GM12878 (cell line): Measurements from ENCODE around the gene TNIP3. TPM values are rescaled to one million over a fixed set of nuclear protein-coding genes. Genes with fewer than 3 reads are reported as not detected.

ENCODE experiments used
- ASH2L ChIP-seq: fragments of 300-600, 200-600 bp; sonication (generic); IDR thresholded peaks from 2 replicates; pipeline ENCODE4 v1.6.1; 2017; ENCODE audit warnings: low read depth, mild to moderate bottlenecking, borderline replicate concordance
- CBX3 ChIP-seq: fragments of 200-600 bp; sonication (generic); IDR thresholded peaks from 2 replicates; pipeline ENCODE4 v1.6.1; 2016; ENCODE audit warnings: low read depth, borderline replicate concordance
- FOXK2 ChIP-seq: fragments of 450-650 bp; IDR thresholded peaks from 2 replicates; pipeline ENCODE4 v1.6.1; 2017; ENCODE audit warnings: mild to moderate bottlenecking, moderate library complexity
- HDAC6 ChIP-seq: fragments of 200-600 bp; sonication (generic); IDR thresholded peaks from one replicate; pipeline ENCODE4 v1.8.0; 2017; ENCODE audit warnings: antibody characterized with exemption; ENCODE audit not compliant: unreplicated experiment
- KDM1A ChIP-seq: fragments of 200-600 bp; sonication (generic); IDR thresholded peaks from 2 replicates; pipeline ENCODE4 v1.6.1; 2016; ENCODE audit warnings: borderline replicate concordance
- NBN ChIP-seq: fragments of 450-650 bp; IDR thresholded peaks from 2 replicates; pipeline ENCODE4 v1.6.1; 2016
- PAX5 ChIP-seq: IDR thresholded peaks from 2 replicates; pipeline ENCODE4 v1.6.1; 2011; ENCODE audit warnings: low read depth, low read length, borderline replicate concordance
- PML ChIP-seq: IDR thresholded peaks from 2 replicates; pipeline ENCODE4 v1.6.1; 2012; ENCODE audit warnings: low read length, inconsistent platforms
- SKIL ChIP-seq: fragments of 450-650 bp; IDR thresholded peaks from 2 replicates; pipeline ENCODE4 v1.6.1; 2017; ENCODE audit warnings: mild to moderate bottlenecking, low read depth, inconsistent platforms; ENCODE audit not compliant: poor library complexity, severe bottlenecking
- SMAD5 ChIP-seq: IDR thresholded peaks from 2 replicates; pipeline ENCODE4 v1.6.1; 2016; ENCODE audit warnings: antibody characterized with exemption, low read depth
- SP1 ChIP-seq: IDR thresholded peaks from one replicate; pipeline ENCODE4 v1.6.1; 2011; ENCODE audit warnings: low read depth, low read length
- SPI1 ChIP-seq: IDR thresholded peaks from 2 replicates; pipeline ENCODE4 v1.6.1; 2011; ENCODE audit warnings: low read depth, mild to moderate bottlenecking, low read length, moderate library complexity, borderline replicate concordance; ENCODE audit not compliant: insufficient read depth
- SREBF2 ChIP-seq: IDR thresholded peaks from 2 replicates; pipeline ENCODE4 v1.6.1; 2012; ENCODE audit warnings: mild to moderate bottlenecking, low read length
- SUPT20H ChIP-seq: IDR thresholded peaks from 2 replicates; pipeline ENCODE4 v1.6.1; 2011; ENCODE audit warnings: low read depth, mild to moderate bottlenecking, low read length, moderate library complexity, borderline replicate concordance; ENCODE audit not compliant: control insufficient read depth
- TBL1XR1 ChIP-seq: IDR thresholded peaks from 2 replicates; pipeline ENCODE4 v1.6.1; 2012; ENCODE audit warnings: low read depth, low read length, improper control_type of control experiment
- WRNIP1 ChIP-seq: IDR thresholded peaks from 2 replicates; pipeline ENCODE4 v1.6.1; 2011; ENCODE audit warnings: low read depth, low read length, improper control_type of control experiment, borderline replicate concordance
- YBX1 ChIP-seq: fragments of 450-650 bp; IDR thresholded peaks from 2 replicates; pipeline ENCODE4 v1.6.1; 2016; ENCODE audit warnings: antibody characterized with exemption
- ZNF24 ChIP-seq: fragments of 450-650 bp; IDR thresholded peaks from 2 replicates; pipeline ENCODE4 v1.6.1; 2017; ENCODE audit warnings: antibody characterized with exemption, mild to moderate bottlenecking
- ZNF384 ChIP-seq: IDR thresholded peaks from 2 replicates; pipeline ENCODE4 v1.6.1; 2012; ENCODE audit warnings: low read depth, mild to moderate bottlenecking, low read length, improper control_type of control experiment, borderline replicate concordance
- ZZZ3 ChIP-seq: IDR thresholded peaks from 2 replicates; pipeline ENCODE4 v1.6.1; 2011; ENCODE audit warnings: low read depth; ENCODE audit not compliant: control insufficient read depth, insufficient read length
- polyA plus RNA-seq, 11 experiments: library from polyadenylated mRNA; depleted of rRNA in 4 of 11; unstranded in 6 of 11; stranded (reverse) in 5 of 11; fragments of >200 nt; fragmentation: Nextera tagmentation in 4 of 11; fragmentation: Illumina TruSeq in 1 of 11; extraction: Ambion mirVana in 4 of 11; extraction: Trizol in 1 of 11; gene quantifications; 1 replicate in 1 of 11; 2 replicates in 10 of 11; pipeline versions ENCODE4 v1.2.1 to v1.2.3, GENCODE V29; 2011 to 2016; ENCODE audit warnings: inconsistent platforms in 2 of 11, missing spikeins in 2 of 11, low read depth in 1 of 11
- total RNA-seq, 4 experiments: library from RNA; depleted of rRNA in 3 of 4; stranded (reverse); fragments of >200 nt in 3 of 4; fragmentation: Illumina TruSeq in 1 of 4; extraction: Trizol in 1 of 4; gene quantifications; 2 replicates each; pipeline versions ENCODE4 v1.2.1 to v1.2.3, GENCODE V29; 2013 to 2021
- TF ChIP-seq, protein P1 (sequence below): IDR thresholded peaks from 2 replicates; pipeline ENCODE4 v1.6.1; 2012; ENCODE audit warnings: low read length, inconsistent platforms
- TF ChIP-seq, protein P2 (sequence below): fragments of 450-650 bp; formaldehyde crosslinking; IDR thresholded peaks from 2 replicates; pipeline ENCODE4 v1.4.0; 2022; ENCODE audit warnings: mild to moderate bottlenecking, moderate library complexity
- TF ChIP-seq, protein P3 (sequence below): fragments of 450-650 bp; IDR thresholded peaks from 2 replicates; pipeline ENCODE4 v1.6.1; 2017; ENCODE audit warnings: mild to moderate bottlenecking, moderate library complexity

Gene TNIP3
- total and polyA plus RNA-seq, 10 of the 15 experiments (the other 5 are each of a cell fraction or from before 2014, with no cell fraction given), result 0.21 to 1.4 (median 0.67) TPM

DNA sequence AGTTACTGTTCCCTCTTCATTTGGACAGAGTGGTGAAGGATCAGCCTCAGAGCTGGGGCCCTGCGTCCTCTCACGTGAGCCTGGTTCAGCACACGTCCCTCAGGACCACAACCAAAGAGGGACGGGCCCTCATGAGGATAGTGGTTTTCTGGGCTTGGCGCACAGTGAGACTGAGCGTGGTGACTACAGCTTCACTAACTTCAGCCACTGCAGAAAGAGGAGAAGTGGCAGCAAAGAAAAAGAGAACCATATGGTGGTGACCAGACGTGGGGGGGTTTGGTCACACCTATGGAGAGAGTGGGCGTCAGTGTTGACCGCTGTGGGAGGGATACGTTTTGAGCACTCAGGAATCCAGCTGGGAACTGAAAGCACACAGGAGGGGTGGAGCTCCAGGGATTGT lies 21.8 kb upstream of the TNIP3 start (continued):
- TF ChIP-seq PAX5, result peak; percentile 44; the same call in 1 of the 2 replicates
- TF ChIP-seq, protein P1, sequence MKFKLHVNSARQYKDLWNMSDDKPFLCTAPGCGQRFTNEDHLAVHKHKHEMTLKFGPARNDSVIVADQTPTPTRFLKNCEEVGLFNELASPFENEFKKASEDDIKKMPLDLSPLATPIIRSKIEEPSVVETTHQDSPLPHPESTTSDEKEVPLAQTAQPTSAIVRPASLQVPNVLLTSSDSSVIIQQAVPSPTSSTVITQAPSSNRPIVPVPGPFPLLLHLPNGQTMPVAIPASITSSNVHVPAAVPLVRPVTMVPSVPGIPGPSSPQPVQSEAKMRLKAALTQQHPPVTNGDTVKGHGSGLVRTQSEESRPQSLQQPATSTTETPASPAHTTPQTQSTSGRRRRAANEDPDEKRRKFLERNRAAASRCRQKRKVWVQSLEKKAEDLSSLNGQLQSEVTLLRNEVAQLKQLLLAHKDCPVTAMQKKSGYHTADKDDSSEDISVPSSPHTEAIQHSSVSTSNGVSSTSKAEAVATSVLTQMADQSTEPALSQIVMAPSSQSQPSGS, result no peak
- no peak for TF ChIP-seq SREBF2
- TF ChIP-seq SPI1, result peak; percentile 22; the same call in 1 of the 2 replicates
- TF ChIP-seq ZNF384, result no peak
- TF ChIP-seq, protein P2, sequence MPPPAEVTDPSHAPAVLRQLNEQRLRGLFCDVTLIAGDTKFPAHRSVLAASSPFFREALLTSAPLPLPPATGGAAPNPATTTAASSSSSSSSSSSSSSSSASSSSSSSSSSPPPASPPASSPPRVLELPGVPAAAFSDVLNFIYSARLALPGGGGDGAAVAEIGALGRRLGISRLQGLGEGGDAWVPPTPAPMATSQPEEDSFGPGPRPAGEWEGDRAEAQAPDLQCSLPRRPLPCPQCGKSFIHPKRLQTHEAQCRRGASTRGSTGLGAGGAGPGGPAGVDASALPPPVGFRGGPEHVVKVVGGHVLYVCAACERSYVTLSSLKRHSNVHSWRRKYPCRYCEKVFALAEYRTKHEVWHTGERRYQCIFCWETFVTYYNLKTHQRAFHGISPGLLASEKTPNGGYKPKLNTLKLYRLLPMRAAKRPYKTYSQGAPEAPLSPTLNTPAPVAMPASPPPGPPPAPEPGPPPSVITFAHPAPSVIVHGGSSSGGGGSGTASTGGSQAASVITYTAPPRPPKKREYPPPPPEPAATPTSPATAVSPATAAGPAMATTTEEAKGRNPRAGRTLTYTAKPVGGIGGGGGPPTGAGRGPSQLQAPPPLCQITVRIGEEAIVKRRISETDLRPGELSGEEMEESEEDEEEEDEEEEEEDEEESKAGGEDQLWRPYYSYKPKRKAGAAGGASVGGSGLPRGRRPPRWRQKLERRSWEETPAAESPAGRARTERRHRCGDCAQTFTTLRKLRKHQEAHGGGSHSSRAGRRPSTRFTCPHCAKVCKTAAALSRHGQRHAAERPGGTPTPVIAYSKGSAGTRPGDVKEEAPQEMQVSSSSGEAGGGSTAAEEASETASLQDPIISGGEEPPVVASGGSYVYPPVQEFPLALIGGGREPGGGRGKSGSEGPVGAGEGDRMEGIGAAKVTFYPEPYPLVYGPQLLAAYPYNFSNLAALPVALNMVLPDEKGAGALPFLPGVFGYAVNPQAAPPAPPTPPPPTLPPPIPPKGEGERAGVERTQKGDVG (CRISPR knock-in tag), result no peak
- TF ChIP-seq SP1, result no peak
- no peak for TF ChIP-seq KDM1A
- no peak for TF ChIP-seq YBX1
- TF ChIP-seq TBL1XR1, result no peak
- no peak for TF ChIP-seq CBX3
- no peak for TF ChIP-seq HDAC6
- no peak for TF ChIP-seq ASH2L
- TF ChIP-seq FOXK2, result no peak
- no peak for TF ChIP-seq ZNF24
- no peak for TF ChIP-seq ZZZ3
- no peak for TF ChIP-seq SUPT20H
- TF ChIP-seq WRNIP1, result no peak
- no peak for TF ChIP-seq NBN
- TF ChIP-seq, protein P3, sequence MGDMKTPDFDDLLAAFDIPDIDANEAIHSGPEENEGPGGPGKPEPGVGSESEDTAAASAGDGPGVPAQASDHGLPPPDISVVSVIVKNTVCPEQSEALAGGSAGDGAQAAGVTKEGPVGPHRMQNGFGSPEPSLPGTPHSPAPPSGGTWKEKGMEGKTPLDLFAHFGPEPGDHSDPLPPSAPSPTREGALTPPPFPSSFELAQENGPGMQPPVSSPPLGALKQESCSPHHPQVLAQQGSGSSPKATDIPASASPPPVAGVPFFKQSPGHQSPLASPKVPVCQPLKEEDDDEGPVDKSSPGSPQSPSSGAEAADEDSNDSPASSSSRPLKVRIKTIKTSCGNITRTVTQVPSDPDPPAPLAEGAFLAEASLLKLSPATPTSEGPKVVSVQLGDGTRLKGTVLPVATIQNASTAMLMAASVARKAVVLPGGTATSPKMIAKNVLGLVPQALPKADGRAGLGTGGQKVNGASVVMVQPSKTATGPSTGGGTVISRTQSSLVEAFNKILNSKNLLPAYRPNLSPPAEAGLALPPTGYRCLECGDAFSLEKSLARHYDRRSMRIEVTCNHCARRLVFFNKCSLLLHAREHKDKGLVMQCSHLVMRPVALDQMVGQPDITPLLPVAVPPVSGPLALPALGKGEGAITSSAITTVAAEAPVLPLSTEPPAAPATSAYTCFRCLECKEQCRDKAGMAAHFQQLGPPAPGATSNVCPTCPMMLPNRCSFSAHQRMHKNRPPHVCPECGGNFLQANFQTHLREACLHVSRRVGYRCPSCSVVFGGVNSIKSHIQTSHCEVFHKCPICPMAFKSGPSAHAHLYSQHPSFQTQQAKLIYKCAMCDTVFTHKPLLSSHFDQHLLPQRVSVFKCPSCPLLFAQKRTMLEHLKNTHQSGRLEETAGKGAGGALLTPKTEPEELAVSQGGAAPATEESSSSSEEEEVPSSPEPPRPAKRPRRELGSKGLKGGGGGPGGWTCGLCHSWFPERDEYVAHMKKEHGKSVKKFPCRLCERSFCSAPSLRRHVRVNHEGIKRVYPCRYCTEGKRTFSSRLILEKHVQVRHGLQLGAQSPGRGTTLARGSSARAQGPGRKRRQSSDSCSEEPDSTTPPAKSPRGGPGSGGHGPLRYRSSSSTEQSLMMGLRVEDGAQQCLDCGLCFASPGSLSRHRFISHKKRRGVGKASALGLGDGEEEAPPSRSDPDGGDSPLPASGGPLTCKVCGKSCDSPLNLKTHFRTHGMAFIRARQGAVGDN, result no peak
- no peak for TF ChIP-seq PML
- no peak for TF ChIP-seq SMAD5
- no peak for TF ChIP-seq SKIL
